ENCODE data around the gene THEMIS. TPM values are rescaled to one million over a fixed set of nuclear protein-coding genes. Genes with fewer than 3 reads are reported as not detected.
A peak's percentile ranks its signal among the peaks of the same experiment; 100 is the strongest.

THEMIS gene
- total RNA-seq, 1 experiment from 2014 or later, result not detected

DNA sequence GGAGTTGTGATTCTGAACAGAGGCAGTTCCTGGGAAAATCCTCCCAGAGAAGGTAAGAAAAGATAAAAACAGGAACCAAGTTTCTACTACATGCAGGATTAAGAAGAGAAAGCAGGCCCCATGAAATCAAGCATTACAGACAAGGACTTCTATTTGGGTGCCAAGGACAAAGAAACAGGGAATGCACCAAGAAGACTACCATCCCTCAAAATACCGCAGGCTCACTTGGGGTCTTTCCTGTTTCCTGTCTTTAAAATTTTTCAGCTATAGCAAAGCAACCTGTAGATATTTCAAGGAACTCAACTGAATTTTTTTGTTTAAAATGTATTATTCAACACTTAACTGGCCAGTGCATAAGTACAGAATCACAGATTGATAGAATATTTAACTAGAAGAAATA, 107.5 kb downstream of the THEMIS start:
- intact Hi-C loops (cut with micrococcal nuclease; ENCODE audit: unreplicated experiment), result no loop called here
- Histone ChIP-seq H3K9me3 (ENCODE audit: low read depth, low read length, poor library complexity, severe bottlenecking) (no peaks in the 10 kb centered on the region), H3K36me3 (ENCODE audit: insufficient read depth, low read length, poor library complexity, severe bottlenecking) (no peaks in the 10 kb centered on the region), H3K4me3 (ENCODE audit: low read depth, low read length, poor library complexity, severe bottlenecking) (no peak overlapping the region), H3K27ac (ENCODE audit: low read depth, low read length, poor library complexity, severe bottlenecking) (no peak overlapping the region), H3K4me1 (ENCODE audit: insufficient read depth, low read length, poor library complexity, severe bottlenecking) (peaks cover 15% of the 10 kb centered on the region), H3K27me3 (replicated peaks; ENCODE audit: insufficient read depth, low read depth, low read length, poor library complexity) (no peaks in the 10 kb centered on the region)
- ChIA-PET POLR2A (ENCODE audit: low non-redundant PET) (interaction anchor here (0.5 kb wide), 1 partner anchor 1697 kb away, joined by 3 read pairs; no protein-coding TSS in a partner anchor), CTCF (no interaction called here)
- no TSS peak for BruUV-seq (replicated peaks)
- peak; percentile 76 for DNase-seq (ENCODE audit: low spot score)
- TF ChIP-seq, protein P1, sequence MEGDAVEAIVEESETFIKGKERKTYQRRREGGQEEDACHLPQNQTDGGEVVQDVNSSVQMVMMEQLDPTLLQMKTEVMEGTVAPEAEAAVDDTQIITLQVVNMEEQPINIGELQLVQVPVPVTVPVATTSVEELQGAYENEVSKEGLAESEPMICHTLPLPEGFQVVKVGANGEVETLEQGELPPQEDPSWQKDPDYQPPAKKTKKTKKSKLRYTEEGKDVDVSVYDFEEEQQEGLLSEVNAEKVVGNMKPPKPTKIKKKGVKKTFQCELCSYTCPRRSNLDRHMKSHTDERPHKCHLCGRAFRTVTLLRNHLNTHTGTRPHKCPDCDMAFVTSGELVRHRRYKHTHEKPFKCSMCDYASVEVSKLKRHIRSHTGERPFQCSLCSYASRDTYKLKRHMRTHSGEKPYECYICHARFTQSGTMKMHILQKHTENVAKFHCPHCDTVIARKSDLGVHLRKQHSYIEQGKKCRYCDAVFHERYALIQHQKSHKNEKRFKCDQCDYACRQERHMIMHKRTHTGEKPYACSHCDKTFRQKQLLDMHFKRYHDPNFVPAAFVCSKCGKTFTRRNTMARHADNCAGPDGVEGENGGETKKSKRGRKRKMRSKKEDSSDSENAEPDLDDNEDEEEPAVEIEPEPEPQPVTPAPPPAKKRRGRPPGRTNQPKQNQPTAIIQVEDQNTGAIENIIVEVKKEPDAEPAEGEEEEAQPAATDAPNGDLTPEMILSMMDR (conservative IDR thresholded peaks at IDR 0.05; ENCODE audit: low read depth, low read length), result no peak
- TF ChIP-seq EZH2 (IDR thresholded peaks at IDR 0.05; ENCODE audit: borderline replicate concordance, low read depth, low read length, poor library complexity, severe bottlenecking), result no peak

DNA sequence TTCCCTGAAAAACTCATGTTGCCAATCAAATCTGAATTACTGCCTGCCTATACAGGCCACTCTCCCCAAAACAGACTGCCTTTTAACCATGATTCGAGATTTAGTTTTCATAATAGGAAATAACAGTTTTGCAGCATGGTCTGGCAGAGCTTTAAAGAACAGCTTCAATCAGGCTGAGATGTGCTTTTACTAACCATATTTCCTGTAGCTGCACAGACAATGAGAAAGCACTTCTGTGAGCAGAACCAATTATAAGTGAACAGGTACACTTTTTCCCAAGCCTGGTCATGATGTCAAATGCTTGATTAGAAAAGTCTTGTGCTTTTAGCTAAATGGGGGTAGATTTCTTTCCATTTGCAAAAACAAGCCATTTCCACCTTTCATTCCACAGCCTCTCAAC, 108.2 kb downstream of the THEMIS start:
- no TSS peak for BruUV-seq (replicated peaks)

DNA sequence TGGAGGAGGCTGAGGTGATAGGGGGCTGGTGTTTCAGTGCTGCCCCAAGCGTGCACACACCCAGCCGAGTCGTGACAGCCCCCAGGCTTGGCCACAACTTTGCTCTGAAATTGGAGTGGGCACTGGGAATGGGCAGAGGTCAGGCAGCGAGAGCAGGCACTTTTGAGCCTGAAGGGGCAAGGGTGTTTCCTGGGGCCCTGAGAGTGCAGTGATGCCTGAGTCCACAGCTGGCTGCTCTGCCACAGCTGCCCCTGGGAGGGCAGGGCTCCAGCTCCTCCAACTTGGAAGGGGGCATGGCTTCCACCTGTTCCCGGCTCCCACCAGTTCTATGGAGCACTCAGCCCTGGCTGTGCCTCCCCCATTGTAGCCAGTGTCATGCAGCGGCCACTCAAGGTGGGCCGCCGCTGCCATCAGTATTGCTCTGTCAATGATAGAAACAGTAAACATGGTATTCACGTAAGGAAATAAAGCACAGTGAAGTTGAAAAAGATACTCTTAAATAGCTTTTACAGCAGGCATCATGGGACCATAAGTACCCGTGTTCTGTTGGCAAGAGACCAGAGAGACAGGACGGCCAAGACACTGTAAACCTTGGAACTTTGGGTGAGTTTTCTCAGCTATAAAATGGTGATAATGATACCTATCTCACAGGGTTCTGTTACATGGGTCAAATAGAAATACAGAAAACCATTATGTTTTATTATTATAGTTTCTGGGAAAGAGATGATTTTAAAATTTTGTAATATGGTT, 108.9 kb downstream of the THEMIS start:
- BruUV-seq (replicated peaks), result no TSS peak
- no peaks in the 10 kb centered on the region for H3K36me3 ChIP-seq (ENCODE audit: insufficient read depth, low read length, poor library complexity, severe bottlenecking)
- no peaks in the 10 kb centered on the region for H3K27me3 ChIP-seq (replicated peaks; ENCODE audit: insufficient read depth, low read depth, low read length, poor library complexity)
- H3K27ac ChIP-seq (ENCODE audit: low read depth, low read length, poor library complexity, severe bottlenecking), result no peak overlapping the region
- CTCF ChIA-PET, result no interaction called here
- POLR2A ChIA-PET (ENCODE audit: low non-redundant PET), result no interaction called here
- no peak for DNase-seq (ENCODE audit: low spot score)
- peaks cover 15% of the 10 kb centered on the region for H3K4me1 ChIP-seq (ENCODE audit: insufficient read depth, low read length, poor library complexity, severe bottlenecking)
- TF ChIP-seq, protein P1 (conservative IDR thresholded peaks at IDR 0.05; ENCODE audit: low read depth, low read length), result no peak
- no peak for TF ChIP-seq EZH2 (IDR thresholded peaks at IDR 0.05; ENCODE audit: borderline replicate concordance, low read depth, low read length, poor library complexity, severe bottlenecking)
- no peak overlapping the region for H3K4me3 ChIP-seq (ENCODE audit: low read depth, low read length, poor library complexity, severe bottlenecking)
- H3K9me3 ChIP-seq (ENCODE audit: low read depth, low read length, poor library complexity, severe bottlenecking), result no peaks in the 10 kb centered on the region
- intact Hi-C loops (cut with micrococcal nuclease; ENCODE audit: unreplicated experiment), result no loop called here

More for the DNA sequence above, 108.2 kb downstream of the THEMIS start:
- no peaks in the 10 kb centered on the region for H3K27me3 ChIP-seq (replicated peaks; ENCODE audit: insufficient read depth, low read depth, low read length, poor library complexity)
- intact Hi-C loops (cut with micrococcal nuclease; ENCODE audit: unreplicated experiment), result no loop called here
- DNase-seq (ENCODE audit: low spot score), result peak; percentile 21
- H3K4me3 ChIP-seq (ENCODE audit: low read depth, low read length, poor library complexity, severe bottlenecking), result no peak overlapping the region
- H3K27ac ChIP-seq (ENCODE audit: low read depth, low read length, poor library complexity, severe bottlenecking), result no peak overlapping the region
- ChIA-PET POLR2A (ENCODE audit: low non-redundant PET) (no interaction called here), CTCF (no interaction called here)
- H3K36me3 ChIP-seq (ENCODE audit: insufficient read depth, low read length, poor library complexity, severe bottlenecking), result no peaks in the 10 kb centered on the region
- TF ChIP-seq, protein P1 (conservative IDR thresholded peaks at IDR 0.05; ENCODE audit: low read depth, low read length), result no peak
- no peak for TF ChIP-seq EZH2 (IDR thresholded peaks at IDR 0.05; ENCODE audit: borderline replicate concordance, low read depth, low read length, poor library complexity, severe bottlenecking)
- H3K4me1 ChIP-seq (ENCODE audit: insufficient read depth, low read length, poor library complexity, severe bottlenecking), result peaks cover 15% of the 10 kb centered on the region
- no peaks in the 10 kb centered on the region for H3K9me3 ChIP-seq (ENCODE audit: low read depth, low read length, poor library complexity, severe bottlenecking)

All from A673 (cell line).